Stimulated activated CD4-positive, alpha-beta T cell treated with anti-CD3 and anti-CD28 coated beads, Interleukin-15, amount 100 ng/mL, for 48 hours (primary cell): ENCODE results near the gene SPATA21.

Source experiments
- DNase-seq, 2 donors: peaks; one replicate each; pipeline ENCODE4 v3.0.0-alpha.2; 2020; ENCODE audit warnings: low read depth in 2 of 2

The SPATA21 gene

GRCh38 chr1:16450863-16451481, 13.7 kb upstream of the SPATA21 start:
- no peak for DNase-seq

- DNase-seq = no peak
These were observed 12.4 kb upstream of the SPATA21 start for GRCh38 chr1:16449666-16450065.

DNA sequence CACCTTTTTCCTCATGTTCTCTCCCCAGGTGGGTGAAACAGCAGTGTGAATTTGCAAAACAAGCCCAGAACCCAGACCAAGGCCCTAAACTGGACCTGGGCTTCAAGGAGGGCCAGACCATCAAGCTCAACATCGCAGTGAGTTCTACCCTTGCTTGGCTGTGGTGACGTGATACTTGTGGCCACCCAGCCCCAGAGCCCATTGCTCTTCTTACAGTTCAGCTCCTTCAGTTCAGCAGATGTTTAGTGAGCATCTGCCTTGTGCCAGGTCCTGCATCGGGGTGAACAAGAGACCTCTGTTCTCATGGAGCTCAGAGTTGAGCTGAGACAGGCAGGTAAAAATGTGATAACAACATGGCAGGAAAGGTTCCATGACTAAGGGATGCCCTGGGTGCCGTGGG, 11.8 kb upstream of the SPATA21 start:
- DNase-seq = no peak

DNA sequence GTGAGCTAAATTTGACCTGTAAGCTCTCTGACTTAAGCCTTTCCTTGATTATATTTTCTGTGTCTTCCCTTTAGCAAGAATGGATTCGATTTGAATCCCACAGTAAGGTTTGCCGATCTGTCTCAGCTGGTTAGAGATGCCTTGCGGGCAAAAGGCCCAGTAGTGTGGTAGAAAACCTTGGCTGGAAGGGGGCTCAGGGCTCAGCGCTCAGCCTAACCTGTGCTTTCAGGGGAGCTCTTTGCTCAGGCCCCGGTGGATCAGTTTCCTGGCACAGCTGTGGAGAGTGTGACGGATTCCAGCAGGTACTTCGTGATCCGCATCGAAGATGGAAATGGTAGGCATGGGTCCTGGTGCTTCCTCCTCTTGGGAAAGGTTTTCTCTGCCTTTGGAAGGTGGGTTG, 10.4 kb upstream of the SPATA21 start:
- DNase-seq = no peak

DNA sequence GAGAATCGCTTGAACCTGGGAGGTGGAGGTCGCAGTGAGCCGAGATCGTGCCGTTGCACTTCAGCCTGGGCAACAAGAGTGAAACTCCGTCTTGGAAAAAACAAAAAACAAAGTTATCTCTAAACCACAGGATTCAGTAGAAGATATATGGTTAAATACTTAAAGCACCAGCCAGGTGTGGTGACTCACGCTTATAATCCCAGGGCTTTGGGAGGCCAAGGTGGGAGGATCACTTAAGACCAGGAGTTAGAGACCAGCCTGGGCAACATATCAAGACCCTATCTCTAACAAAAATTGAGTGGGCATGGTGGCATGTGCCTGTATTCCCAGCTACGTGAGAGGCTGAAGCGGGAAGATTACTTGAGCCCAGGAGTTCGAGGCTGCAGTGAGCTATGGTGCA, 8.9 kb upstream of the SPATA21 start:
- no peak for DNase-seq

DNA sequence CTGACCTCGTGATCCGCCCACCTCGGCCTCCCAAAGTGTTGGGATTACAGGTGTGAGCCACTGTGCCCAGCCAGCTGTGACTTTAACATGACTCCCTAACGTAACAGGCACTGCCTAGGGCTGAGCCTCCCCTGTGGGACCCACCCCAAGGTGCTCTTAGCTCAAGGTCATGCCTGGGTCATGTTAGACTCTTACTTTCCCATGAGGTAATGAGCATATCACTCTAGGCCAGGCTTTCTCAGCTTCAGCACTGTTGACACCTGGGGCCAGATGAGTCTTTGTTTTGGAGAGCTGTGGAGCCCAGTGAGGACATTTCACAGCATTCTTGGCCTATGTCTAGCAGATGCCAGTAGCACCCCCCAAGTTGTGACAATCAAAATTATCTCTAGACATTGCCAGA, 7.8 kb upstream of the SPATA21 start:
- no peak for DNase-seq

GRCh38 chr1:16443975-16444770, 6.9 kb upstream of the SPATA21 start:
- DNase-seq = no peak

GRCh38 chr1:16442941-16443340, 5.7 kb upstream of the SPATA21 start:
- no peak for DNase-seq

DNA sequence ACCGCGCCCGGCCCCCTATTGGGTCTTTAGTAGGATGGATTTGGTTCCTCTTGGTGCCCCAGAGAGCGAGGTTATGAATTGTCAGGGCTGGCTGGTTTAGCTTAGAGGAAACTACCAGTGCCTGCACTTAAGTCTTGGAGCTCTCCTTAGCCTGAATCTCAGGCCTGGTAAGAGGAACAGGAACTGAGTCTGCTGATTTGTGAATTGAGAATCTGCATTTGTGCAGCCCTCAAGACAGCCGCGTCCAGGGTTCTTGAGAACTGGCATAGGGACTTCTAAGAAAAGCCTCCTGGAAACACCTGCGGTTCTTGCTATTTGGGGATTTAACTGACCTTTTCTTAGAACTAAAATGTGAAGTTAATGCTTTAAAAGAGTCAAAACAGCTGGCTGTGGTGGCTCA, 5.0 kb upstream of the SPATA21 start:
- no peak for DNase-seq

DNA sequence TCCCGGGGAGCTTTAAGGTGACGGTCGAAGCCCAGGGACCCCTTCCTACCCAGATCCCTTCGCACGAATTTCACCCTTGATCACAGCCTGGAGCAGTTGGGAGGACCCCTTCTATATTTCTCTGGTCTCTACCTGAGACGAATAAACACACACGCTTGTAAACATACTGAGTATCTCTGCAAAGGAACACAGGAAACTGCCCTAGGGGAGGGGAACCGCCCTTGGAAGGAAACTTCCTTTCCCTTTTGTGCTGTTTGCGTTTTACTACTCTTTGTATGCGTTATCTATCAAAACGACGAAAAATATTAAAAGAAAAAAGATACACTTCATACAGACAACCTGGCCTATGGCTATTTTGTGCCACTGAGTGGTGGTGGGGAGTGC, 4.0 kb upstream of the SPATA21 start:
- no peak for DNase-seq

DNA sequence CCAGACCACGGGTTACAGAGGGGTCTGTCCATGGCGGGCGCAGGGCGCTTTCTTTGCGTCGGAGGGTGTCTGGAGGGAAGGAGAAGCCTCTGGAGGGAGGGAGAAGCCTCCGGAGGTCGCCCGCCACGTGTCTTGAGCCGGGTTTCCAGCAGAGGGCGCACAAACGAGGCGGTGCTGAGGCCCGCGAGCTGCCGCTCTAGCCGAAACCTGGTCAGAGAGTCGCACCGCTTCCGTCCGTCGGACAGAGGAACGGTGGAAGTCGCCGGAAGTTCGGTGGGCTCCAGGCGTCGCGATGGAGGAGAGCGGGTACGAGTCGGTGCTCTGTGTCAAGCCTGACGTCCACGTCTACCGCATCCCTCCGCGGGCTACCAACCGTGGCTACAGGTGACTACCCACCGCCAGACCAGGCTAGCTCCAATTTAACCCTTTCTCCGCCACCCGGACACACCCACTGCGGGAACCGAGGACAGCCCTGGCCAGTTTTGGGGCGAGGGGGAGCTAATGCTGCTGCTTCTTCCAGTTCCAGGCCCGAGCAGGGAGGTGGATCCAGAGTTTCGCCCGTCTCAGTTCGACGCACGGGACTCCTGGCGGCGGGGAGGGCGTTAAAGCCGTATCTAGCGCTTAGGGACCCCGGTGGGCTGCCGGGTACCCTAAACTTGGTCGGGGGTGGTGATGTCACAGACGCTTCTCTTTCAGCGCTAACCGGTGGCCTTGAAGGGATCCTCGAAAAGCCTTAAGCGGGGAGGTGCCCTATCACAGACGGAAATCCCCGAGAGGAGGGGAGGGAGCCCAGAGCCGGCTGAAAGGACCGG, 3.5 kb upstream of the SPATA21 start, which contains the start of gene NECAP2:
Gene NECAP2 (plus strand): TSS at position 255 of the 812 bp plus-strand sequence. CDS start 38 bp downstream, at position 293.
- DNase-seq = peak; percentile 86 to 96

GRCh38 chr1:16440131-16440469, 2.9 kb upstream of the SPATA21 start:
- DNase-seq = peak in 1 of 2 donors; percentile 4

DNA sequence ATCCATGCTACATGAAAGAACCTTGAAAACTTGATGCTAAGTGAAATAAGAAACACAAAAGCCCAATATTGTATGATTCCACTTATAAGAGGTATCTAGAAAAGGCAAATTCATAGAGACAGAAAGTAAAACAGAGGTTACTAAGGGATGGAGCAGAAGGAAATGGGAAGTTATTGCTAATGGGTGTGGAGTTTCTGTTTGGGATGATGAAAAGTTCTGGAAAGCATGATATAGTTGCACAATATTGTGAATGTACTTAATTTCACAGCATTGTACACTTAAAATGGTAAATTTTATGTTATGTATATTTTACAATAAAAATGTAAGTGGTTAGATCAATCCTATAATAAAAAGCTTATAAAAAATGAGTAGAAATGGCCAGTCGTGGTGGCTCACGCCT, 1.7 kb upstream of the SPATA21 start:
- no peak for DNase-seq

DNA sequence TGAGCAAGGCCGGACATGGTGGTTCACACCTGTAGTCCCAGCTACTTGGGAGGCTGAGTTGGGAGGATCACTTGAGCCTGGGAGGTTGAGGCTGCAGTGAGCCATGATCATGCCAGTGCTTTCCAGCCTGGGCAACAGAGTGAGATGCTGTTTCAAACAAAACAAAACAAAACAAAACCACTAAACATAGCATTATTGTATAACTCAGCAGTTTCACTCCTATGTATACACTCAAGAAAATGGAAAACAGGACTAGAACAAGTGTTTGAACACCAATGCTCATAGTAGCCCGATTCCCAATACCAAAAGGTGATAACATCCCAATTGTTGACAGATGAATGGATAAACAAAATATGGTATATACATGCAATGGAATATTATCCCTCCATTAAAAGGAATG, 1.3 kb upstream of the SPATA21 start:
- no peak for DNase-seq

DNA sequence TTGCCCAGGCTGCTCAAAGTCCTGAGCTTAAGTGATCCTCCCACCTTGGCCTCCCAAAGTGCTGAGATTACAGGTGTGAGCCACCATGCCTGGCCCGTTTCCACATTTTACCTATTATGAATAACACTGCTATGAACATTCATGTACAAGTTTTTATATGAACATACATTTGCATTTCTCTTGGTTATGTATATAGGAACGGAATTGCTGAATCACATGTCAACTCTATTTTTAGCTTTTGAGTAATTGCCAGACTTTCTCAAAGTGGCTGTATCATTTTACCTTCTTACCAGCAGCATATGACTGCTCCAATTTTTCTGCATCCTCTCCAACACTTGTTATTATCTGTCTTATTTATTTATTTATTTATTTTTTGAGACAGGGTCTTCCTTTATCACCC, 2.7 kb downstream of the SPATA21 start:
- no peak for DNase-seq

DNA sequence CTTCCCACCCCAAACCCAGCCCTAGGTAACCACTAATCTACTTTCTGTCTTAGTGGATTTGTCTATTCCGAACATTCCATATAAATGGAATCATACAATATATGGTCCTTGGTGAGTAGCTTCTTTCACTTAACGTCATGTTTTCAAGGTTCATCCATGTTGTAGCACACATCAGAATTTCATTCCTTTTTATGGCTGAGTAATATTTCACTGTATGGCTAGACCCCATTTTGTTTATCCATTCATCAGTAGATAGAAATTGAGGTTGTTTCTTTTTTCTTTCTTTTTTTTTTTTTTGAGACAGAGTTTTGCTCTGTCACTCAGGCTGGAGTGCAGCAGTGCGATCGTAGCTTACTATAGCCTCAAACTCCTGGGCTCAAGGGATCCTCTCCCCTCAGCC, 3.2 kb downstream of the SPATA21 start:
- no peak for DNase-seq

- DNase-seq = no peak
These were observed 4.2 kb downstream of the SPATA21 start for GRCh38 chr1:16433030-16433429.

DNA sequence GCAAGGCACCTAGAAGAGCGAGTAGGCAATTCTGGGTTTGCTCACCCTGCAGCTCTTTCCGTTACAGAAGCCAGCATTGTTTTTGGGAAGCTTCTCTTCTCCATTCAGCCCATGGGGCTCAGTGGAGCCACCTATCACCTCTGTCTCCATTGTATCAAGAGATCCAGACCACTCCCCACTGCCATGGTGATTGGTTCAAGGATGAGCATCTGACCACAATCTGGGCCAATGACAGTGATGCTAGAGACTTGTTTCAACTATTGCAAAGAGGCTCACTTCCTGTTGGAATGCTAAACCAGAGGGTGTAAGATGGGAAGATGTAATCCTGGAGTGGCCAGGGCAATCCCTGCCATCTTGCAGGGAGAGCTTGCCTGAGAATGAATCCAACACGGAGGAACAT, 6.6 kb downstream of the SPATA21 start:
- no peak for DNase-seq

DNA sequence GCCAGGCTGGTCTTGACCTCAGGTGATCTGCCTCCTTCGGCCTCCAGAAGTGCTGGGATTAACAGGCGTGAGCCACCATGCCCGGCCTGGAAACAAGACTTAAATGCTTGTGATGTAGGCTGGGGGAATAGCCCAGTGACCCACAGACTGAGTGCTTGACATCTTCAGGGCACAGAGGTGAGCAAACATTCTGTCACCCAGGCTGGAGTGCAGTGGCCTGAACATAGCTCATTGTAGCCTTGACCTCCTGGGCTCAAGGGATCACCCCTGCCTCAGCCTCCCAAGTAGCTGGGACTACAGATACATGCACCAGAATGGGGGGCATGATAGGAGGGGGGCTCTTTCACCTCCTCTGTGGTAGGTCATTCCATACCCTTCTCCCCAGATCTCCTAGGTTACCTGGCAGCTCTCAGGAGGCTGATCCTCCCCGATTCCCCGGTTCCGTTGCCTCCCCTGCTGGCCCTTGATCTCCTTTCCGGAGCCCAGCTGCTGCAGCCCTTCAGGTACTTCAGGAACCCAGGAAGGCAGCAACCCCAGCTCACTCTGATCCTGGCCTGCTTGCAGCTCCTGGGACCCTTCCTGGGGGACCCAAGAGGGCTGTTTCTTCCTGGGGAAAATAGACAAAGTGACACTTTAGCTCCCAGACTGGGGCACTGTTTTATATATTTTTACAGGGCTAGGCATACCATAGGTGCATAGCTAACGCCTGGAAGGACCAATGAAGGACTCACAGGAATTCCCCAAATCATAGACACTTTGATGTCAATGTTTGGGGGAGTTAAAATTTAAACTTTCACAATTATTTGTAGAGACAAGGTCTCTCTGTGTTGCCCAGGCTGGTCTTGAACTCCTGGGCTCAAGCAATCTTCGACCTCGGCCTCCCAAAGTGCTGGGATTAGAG, 11.8 kb downstream of the SPATA21 start:
- no peak for DNase-seq

DNA sequence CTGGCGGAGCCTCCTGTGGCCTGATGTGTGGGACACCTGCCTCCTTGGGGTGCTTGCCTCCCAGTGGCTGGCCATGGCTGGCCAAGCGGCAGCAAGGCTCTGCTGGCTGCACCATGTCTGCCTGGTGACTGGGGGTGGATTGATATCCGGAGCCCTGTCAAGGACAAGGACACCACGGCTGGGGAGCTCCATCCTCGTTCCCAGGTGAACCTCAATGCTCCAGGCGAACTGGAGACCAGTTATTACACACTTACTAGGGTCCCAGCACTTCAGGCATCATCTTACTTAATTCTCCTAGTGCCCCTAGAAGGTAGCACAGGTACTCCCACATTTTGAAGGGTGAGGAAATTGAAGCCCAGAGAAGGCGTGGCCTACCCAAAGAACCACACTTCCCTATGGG, 15.2 kb downstream of the SPATA21 start:
- DNase-seq = no peak

GRCh38 chr1:16421201-16421600, 16.0 kb downstream of the SPATA21 start:
- DNase-seq = no peak
